Measurements from ENCODE around the gene PSG1.
A peak's percentile ranks its signal among the peaks of the same experiment; 100 is the strongest.
"Not testable (repeated sequence)": the region's sequence is repeated elsewhere in the genome, so short reads cannot be mapped to it uniquely, and the experiment has no call there.

PSG1 gene

DNA sequence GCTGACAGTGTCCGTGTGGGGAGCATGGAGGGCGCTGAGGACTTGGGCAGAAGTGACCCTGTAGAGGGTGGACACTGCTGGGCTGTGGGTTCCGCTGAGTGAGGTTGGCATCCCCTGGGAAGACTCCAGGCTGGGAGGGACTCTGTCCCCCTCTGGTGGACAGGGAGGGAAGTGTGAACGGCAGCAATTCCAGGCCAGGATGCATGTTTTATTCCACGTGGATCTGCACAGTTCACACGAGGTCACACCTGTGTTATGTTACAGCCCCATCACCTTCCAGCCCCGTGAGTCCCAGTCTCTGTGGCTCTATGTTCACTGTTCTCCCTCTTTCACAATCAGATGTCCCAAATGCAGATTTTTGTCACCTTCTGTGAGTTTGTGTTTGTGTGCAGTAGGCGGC lies 1.8 kb upstream of the PSG1 start:
- DNase-seq (ENCODE audit: low spot score) = peak; percentile 61

GRCh38 chr19:42880621-42881020 lies 1.1 kb upstream of the PSG1 start:
- peak; percentile 95 for DNase-seq (ENCODE audit: low spot score)

GRCh38 chr19:42876596-42876995 lies 2.9 kb downstream of the PSG1 start:
- DNase-seq (ENCODE audit: low spot score) = peak; percentile 36

GRCh38 chr19:42875881-42876280 lies 3.6 kb downstream of the PSG1 start:
- peak; percentile 46 for DNase-seq (ENCODE audit: low spot score)

- DNase-seq (ENCODE audit: low spot score) = peak; percentile 44
These were observed 4.4 kb downstream of the PSG1 start for GRCh38 chr19:42874901-42875813.

GRCh38 chr19:42874136-42874535 lies 5.4 kb downstream of the PSG1 start:
- not testable (repeated sequence) for DNase-seq (ENCODE audit: low spot score)

- DNase-seq (ENCODE audit: low spot score) = no peak
These were observed 6.9 kb downstream of the PSG1 start for GRCh38 chr19:42872608-42873007.

DNA sequence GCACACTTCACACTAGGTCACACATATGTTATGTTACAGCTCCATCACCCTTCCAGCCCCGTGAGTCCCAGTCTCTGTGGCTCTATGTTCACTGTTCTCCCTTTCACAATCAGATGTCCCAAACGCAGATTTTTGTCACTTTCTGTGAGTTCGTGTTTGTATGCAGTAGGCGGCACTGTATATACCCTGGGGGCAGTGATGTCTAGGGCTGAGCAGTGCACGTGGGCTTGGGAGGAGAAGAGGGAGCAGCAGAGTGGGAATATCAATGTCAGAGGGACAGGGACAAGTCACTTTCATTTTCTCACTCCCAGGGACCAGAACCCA lies 22.0 kb downstream of the PSG1 start:
- no peak for DNase-seq (ENCODE audit: low spot score)

- peak; percentile 66 for DNase-seq (ENCODE audit: low spot score)
These were observed 22.5 kb downstream of the PSG1 start for GRCh38 chr19:42856866-42857543.

GRCh38 chr19:42854745-42855144 lies 24.8 kb downstream of the PSG1 start:
- not testable (repeated sequence) for DNase-seq (ENCODE audit: low spot score)

- DNase-seq (ENCODE audit: low spot score) = not testable (repeated sequence)
These were observed 26.3 kb downstream of the PSG1 start for GRCh38 chr19:42853231-42853630.

DNA sequence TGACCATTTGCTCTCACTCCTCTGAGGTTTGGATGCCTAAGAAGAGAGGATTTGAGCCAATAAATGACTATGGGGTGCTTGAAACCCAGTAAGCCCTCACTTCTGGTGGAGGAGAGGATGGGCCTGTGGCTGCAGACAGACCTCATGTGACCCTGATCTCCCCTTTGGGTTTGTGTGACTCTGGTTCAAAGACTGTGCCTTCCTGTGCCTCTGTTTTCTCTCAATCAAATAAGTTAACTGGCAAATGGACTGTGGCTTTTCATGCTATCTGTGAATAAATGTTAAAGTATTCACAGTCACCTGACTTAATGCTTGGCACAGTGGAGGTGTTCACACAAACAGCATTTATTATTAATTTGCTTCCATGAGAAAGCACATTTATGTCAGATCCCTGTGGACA lies 26.7 kb downstream of the PSG1 start:
- DNase-seq (ENCODE audit: low spot score) = not testable (repeated sequence)

GRCh38 chr19:42851718-42852280 lies 27.7 kb downstream of the PSG1 start:
- peak; percentile 55 for DNase-seq (ENCODE audit: low spot score)

GRCh38 chr19:42850981-42851717 lies 28.4 kb downstream of the PSG1 start:
- peak; percentile 90 for DNase-seq (ENCODE audit: low spot score)

DNA sequence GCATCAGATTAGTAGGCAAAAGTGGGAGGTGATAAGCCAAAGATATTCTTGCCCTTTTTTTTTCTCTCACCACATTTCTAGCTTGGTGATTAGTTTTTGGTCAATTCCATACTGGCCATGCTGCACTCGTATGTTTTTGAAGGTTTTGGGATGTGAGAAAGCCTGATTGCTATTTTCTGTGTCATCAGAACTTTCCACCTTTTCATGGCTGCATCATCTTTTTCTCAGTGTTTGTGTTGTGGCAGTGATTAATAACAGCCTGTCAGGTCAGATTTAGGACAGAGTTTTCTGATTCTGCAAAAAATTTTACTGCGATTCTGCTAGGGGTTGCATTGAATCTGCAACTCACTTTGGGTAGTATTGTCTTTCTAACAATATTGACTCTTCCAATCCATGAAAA lies 32.9 kb downstream of the PSG1 start:
- no peak for DNase-seq (ENCODE audit: low spot score)

- DNase-seq (ENCODE audit: low spot score) = not testable (repeated sequence)
These were observed 35.9 kb downstream of the PSG1 start for GRCh38 chr19:42843631-42844030.

DNA sequence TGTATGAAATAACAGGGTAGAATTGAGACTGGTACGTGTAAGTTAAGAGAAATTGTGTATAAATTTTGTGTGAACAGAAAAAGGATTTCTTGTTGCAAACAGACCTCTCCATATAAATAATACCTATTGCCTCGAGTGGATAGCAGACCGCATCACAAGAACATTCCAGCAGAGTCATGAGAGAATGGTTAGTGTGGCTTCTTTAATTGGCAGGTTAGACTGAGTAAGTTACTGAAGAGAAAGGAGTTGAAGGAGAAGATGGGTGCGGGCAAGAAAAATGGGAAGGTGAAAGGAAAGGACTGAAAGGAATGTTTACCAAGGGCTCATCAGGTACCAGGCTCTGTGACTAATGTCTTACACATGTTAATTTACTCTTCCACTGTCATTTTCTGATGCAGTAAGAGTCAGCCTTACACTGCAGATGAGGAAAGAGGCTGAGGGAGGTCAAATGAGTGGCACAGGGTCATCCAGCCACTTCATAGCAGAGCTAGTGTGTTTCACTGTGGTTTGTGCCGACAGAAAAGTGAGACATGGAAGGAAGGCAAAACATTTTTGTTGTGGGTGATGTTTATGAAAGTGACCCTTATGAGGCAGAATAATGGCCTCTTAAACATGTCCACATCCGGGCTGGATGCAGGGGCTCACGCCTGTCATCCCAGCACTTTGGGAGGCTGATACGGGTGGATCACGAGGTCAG lies 46.6 kb downstream of the PSG1 start:
- peak; percentile 87 for DNase-seq (ENCODE audit: low spot score)

DNA sequence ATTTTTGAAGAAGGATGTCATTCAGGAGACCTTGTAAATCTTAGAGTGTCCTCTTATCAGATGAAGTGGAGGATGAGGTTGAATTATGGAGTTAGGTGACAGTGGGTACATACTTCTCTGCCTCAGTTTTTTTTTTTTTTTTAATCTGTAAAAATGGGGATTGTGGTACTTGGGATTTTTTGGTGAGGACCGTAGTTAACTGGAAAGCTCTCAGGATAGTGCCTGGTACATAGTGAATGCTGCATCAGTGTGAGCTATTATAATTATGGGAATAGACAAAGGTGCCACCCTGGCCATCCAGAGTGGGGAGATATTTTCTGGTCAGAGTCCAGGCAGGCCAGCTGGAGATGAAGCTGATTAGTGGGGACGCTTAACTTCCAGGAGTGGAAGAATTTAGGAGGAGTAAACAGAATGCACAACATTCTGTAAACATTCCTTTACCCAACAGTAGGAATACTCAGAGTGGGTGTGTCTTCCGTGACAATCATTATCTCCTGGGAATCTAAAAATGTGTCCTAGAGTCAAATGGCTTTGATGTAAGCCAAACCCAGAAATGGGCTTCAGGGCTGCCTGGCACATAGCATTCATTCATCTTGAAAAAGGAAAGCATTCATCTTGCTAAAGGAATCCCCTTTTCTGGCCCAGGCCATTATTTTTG lies 47.4 kb downstream of the PSG1 start:
- DNase-seq (ENCODE audit: low spot score) = peak; percentile 90

DNA sequence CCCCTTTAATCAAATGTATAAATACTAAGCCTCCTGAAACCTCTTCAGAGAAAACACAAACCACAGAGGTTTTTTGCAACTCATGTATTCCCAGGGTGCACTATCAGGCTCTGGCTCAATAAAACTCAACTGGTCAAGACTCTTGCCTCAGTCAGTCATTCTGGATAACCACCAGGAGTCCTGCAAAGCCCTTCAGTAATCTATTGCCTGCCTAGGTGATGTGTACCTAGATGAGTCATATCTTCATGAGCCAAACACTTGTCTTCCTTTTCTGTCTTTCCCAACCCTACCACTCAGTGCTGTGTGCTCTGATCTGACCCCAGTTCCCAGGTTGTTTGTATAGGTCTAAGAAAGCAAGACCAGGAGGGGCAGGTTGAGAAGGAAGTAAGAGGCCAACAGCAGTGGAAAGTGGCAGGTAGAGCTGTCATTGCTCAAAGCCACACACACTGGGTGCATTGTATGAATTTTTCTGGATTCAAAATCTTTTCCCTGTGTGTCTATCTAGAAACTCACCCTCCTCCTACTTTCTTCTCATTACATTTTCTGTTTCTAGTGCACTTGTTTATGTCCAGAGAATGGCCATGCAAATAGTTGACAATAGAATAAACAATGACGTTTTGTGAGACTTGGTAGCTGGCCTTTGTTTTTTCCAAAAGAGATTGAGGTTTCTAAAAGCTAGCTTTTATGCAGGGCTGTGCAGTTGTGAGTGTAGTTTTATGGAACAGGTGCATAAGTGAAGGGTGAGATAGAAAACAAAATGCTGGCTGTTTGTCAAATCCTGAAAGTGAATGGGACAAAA lies 48.1 kb downstream of the PSG1 start:
- peak; percentile 94 for DNase-seq (ENCODE audit: low spot score)

DNA sequence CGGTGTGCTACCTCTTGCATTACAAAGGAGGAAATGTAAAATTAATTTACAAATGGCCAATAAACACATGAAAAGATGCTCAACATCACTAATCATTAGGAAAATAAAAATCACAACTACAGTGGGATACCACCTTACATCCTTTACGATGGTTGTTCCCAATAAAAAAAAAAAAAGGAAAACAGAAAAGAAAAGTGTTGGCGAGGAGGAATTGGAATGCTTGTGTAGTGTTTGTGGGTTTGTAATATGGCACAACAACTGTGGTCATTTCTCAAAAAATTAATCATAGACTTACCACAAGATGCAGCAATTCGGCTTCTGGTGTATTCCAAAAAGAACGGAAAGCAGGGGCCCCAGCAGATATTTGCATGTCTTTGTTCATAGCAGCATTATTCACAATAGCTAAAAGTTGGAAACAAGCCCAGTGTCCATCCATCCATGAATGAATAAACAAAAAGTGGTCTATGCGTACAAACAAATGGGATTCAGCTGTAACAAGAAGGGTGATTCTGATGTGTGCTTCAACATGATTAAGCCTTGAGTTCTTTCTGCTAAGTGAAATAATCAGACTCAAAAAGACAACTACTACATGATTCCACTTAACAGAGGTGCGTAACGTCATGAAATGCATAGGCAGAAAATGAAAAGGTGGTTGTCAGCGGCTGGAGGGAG lies 58.1 kb downstream of the PSG1 start:
- peak; percentile 68 for DNase-seq (ENCODE audit: low spot score)

All from SW480 (cell line).